ENCODE data around the gene FAM135A. TPM values are rescaled to one million over a fixed set of nuclear protein-coding genes. Genes with fewer than 3 reads are reported as not detected.

Gene FAM135A
- total and polyA plus RNA-seq, 2 of the 8 experiments (the other 6 are each of a cell fraction or from before 2014, with no cell fraction given): 17.4 to 35.7 TPM

GRCh38 chr6:70470016-70470415 lies 56.7 kb downstream of the FAM135A start (continued):
- TF ChIP-seq SUZ12 (IDR thresholded peaks at IDR 0.05; ENCODE audit: low read length) (no peak), BRCA1 (IDR thresholded peaks at IDR 0.05; ENCODE audit: low read depth, low read length) (no peak), CBX5 (IDR thresholded peaks at IDR 0.05; ENCODE audit: low read depth, low read length) (no peak), HDAC6 (IDR thresholded peaks at IDR 0.05; ENCODE audit: low read depth, low read length) (no peak), KDM4A (IDR thresholded peaks at IDR 0.05; ENCODE audit: low read depth, low read length, severe bottlenecking) (no peak), SIX5 (IDR thresholded peaks at IDR 0.05; ENCODE audit: low read depth, low read length) (no peak)

All from H1 (cell line).